ENCODE measurements around the gene CACNB1. TPM values are rescaled to one million over a fixed set of nuclear protein-coding genes. Genes with fewer than 3 reads are reported as not detected.

The CACNB1 gene
- total and polyA plus RNA-seq, 10 of the 15 experiments (the other 5 are each of a cell fraction or from before 2014, with no cell fraction given), result 0.06 to 15.6 (median 6.3) TPM

GRCh38 chr17:39244600-39245570, 47.4 kb upstream of the CACNB1 start:
- POLR2A ChIA-PET, result interaction anchor here (0.7 to 2.7 kb wide), 4 partner anchors 39 to 59 kb away, joined by 3 to 10 read pairs (median 6); partner anchors contain the start of gene RPL19
- Histone ChIP-seq H3K36me3 (ENCODE audit: control insufficient read depth in 2 of 2, insufficient read depth in 2 of 2, low read length in 1 of 2) (no peaks in the 10 kb centered on the region), H3K4me1 (ENCODE audit: control insufficient read depth, insufficient read depth, low read length) (peaks cover 9% of the 10 kb centered on the region), H3K9me3 (replicated peaks; ENCODE audit: control insufficient read depth, insufficient read depth, low read length) (no peaks in the 10 kb centered on the region), H3K4me3 (no peak overlapping the region), H3K27ac (ENCODE audit: control insufficient read depth, insufficient read depth) (no peak overlapping the region), H3K9ac (ENCODE audit: control insufficient read depth, insufficient read depth, low read length) (no peak overlapping the region), H4K20me1 (ENCODE audit: control insufficient read depth, insufficient read depth) (no peaks in the 10 kb centered on the region), H3K79me2 (ENCODE audit: control insufficient read depth, insufficient read depth, low read length) (no peaks in the 10 kb centered on the region), H3K27me3 (replicated peaks in 1 of 2; ENCODE audit: control insufficient read depth in 2 of 2, insufficient read depth in 2 of 2, low read length in 1 of 2) (no peaks in the 10 kb centered on the region; a peak in 2 of 4 replicates), H3K4me2 (ENCODE audit: control insufficient read depth, insufficient read depth) (no peak overlapping the region), H2AFZ (ENCODE audit: control insufficient read depth, low read depth, low read length) (peak overlapping the region; percentile 37; the same call in 1 of the 2 replicates)
- CTCF ChIA-PET, result interaction anchor here (0.6 to 21.3 kb wide), 49 partner anchors 8 to 456 kb away, joined by 3 to 658 read pairs (median 5); partner anchors contain the start of genes CDK12, LASP1NB, PLXDC1 and RPL19
- RAD21 ChIA-PET (ENCODE audit: unreplicated experiment), result interaction anchor here (0.6 to 4.0 kb wide), 22 partner anchors 10 to 889 kb away, joined by 3 to 90 read pairs (median 4); partner anchors contain the start of genes ARL5C and RPL19
- peak; percentile 84 for FAIRE-seq
- ATAC-seq, result peak; percentile 96
- WGBS (ENCODE audit: insufficient coverage, insufficient replicate concordance, low lambda C conversion rate, missing lambda C conversion rate), result 46% methylated on average over 6 of the region's 6 CpGs
- intact Hi-C loops (cut with micrococcal nuclease; ENCODE audit: unreplicated experiment) (loop anchor here (1.0 to 5.0 kb wide), 3 partner anchors 38 to 262 kb away; partner anchors contain the start of gene PLXDC1), in situ Hi-C loops (cut with MboI) (loop anchor here (5.0 kb wide), 1 partner anchor 38 kb away; no protein-coding TSS in a partner anchor)
- DNase-seq (ENCODE audit: low read depth, low spot score), result peak; percentile 40
- SMC1A ChIA-PET (ENCODE audit: uncharacterized antibody, unreplicated experiment), result interaction anchor here (0.6 to 3.5 kb wide), 25 partner anchors 9 to 303 kb away, joined by 3 to 76 read pairs (median 4); partner anchors contain the start of gene RPL19
- no TSS peak for BruUV-seq (replicated peaks)
- TF ChIP-seq CEBPB (IDR thresholded peaks at IDR 0.05; ENCODE audit: borderline replicate concordance in 1 of 2, low read depth in 2 of 2, low read length in 2 of 2), result no peak
- TF ChIP-seq ESRRA (IDR thresholded peaks at IDR 0.05; ENCODE audit: low read length), result no peak
- TF ChIP-seq TCF3 (IDR thresholded peaks at IDR 0.05; ENCODE audit: borderline replicate concordance, insufficient read depth, low read depth, low read length), result no peak
- no peak for TF ChIP-seq PAX5 (IDR thresholded peaks at IDR 0.05; ENCODE audit: borderline replicate concordance, low read depth, low read length)
- TF ChIP-seq NR2F1 (conservative IDR thresholded peaks at IDR 0.05), result no peak
- no peak for TF ChIP-seq ZBTB40 (IDR thresholded peaks at IDR 0.05; ENCODE audit: borderline replicate concordance)
- TF ChIP-seq POU2F2 (IDR thresholded peaks at IDR 0.05; ENCODE audit: borderline replicate concordance, low read depth, low read length), result 0 out of 3 replicates have a peak, but pooled peaks have one; percentile 22
- TF ChIP-seq BHLHE40 (IDR thresholded peaks at IDR 0.05; ENCODE audit: borderline replicate concordance in 1 of 2, low read depth in 2 of 2, low read length in 1 of 2), result no peak
- TF ChIP-seq TBL1XR1 (IDR thresholded peaks at IDR 0.05; ENCODE audit: low read depth, low read length), result no peak
- no peak for TF ChIP-seq SRF (IDR thresholded peaks at IDR 0.05; ENCODE audit: low read depth in 2 of 2, low read length in 2 of 2)
- 0 out of 2 replicates have a peak, but pooled peaks have one; percentile 45 for TF ChIP-seq ZNF207 (IDR thresholded peaks at IDR 0.05; ENCODE audit: borderline replicate concordance)
- TF ChIP-seq PML (IDR thresholded peaks at IDR 0.05; ENCODE audit: low read length), result no peak
- no peak for TF ChIP-seq USF1 (IDR thresholded peaks at IDR 0.05; ENCODE audit: borderline replicate concordance, extremely low read length, insufficient read depth, low read depth, low read length)
- TF ChIP-seq SMAD1 (IDR thresholded peaks at IDR 0.05; ENCODE audit: low read depth, partially characterized antibody), result no peak
- TF ChIP-seq IRF3 (IDR thresholded peaks at IDR 0.05), result no peak
